OCI-LY3 (cell line): ENCODE data around the gene FOXN1.

Source experiments
- H2AFZ ChIP-seq: fragments of 200-600, 300-600 bp; shearing (Covaris generic); 2 replicates; pipeline ENCODE4 v1.6.0; 2014; ENCODE audit warnings: antibody characterized with exemption, low read depth, low read length
- H3K27ac ChIP-seq: fragments of 200-600, 300-600 bp; sonication (generic); 2 replicates; pipeline ENCODE4 v1.5.1; 2014; ENCODE audit warnings: mild to moderate bottlenecking, low read length, moderate library complexity, mixed read lengths
- H3K27me3 ChIP-seq: fragments of 200-600, 300-600 bp; sonication (generic); 2 replicates; pipeline ENCODE4 v1.6.1; 2014; ENCODE audit warnings: low read depth, low read length, mixed read lengths
- H3K36me3 ChIP-seq: fragments of 200-600, 300-600 bp; sonication (generic); replicated peaks from 2 replicates; pipeline ENCODE3; 2014; ENCODE audit warnings: low read depth, low read length, mixed read lengths
- H3K4me1 ChIP-seq: fragments of 300-600, 200-600 bp; sonication (generic); 2 replicates; pipeline ENCODE4 v1.6.1; 2014; ENCODE audit warnings: low read length, mixed read lengths
- H3K4me2 ChIP-seq: fragments of 200-600, 300-600 bp; sonication (generic); 2 replicates; pipeline ENCODE4 v1.6.1; 2014; ENCODE audit warnings: low read length, mixed read lengths
- H3K4me3 ChIP-seq: fragments of 300-600, 200-600 bp; sonication (generic); 2 replicates; pipeline ENCODE4 v1.5.1; 2014; ENCODE audit warnings: antibody characterized with exemption, mild to moderate bottlenecking, low read length, moderate library complexity
- H3K79me2 ChIP-seq: fragments of 300-600, 200-600 bp; shearing (Covaris generic); 2 replicates; pipeline ENCODE4 v1.6.1; 2014; ENCODE audit warnings: mild to moderate bottlenecking, low read length, mixed read lengths
- H3K9ac ChIP-seq: fragments of 300-600, 200-600 bp; shearing (Covaris generic); 2 replicates; pipeline ENCODE4 v1.6.0; 2014; ENCODE audit warnings: mild to moderate bottlenecking, low read length, moderate library complexity
- H3K9me3 ChIP-seq: fragments of 200-600, 300-600 bp; shearing (Covaris generic); 2 replicates; pipeline ENCODE4 v1.6.1; 2014; ENCODE audit warnings: low read length, mixed read lengths; ENCODE audit not compliant: insufficient read depth
- H4K20me1 ChIP-seq: fragments of 200-600, 300-600 bp; sonication (generic); 2 replicates; pipeline ENCODE4 v1.6.1; 2016; ENCODE audit warnings: low read length, mixed read lengths; ENCODE audit not compliant: insufficient read depth
- EZH2phosphoT487 ChIP-seq: fragments of 200-600 bp; shearing (Covaris generic); IDR thresholded peaks from 2 replicates; pipeline ENCODE4 v1.6.1; 2018; ENCODE audit warnings: antibody characterized with exemption, mixed run types, low read depth
- TF ChIP-seq, protein P1 (sequence below): fragments of 200-600, 300-600 bp; sonication (generic); IDR thresholded peaks from 2 replicates; pipeline ENCODE4 v1.5.1; 2014; ENCODE audit warnings: antibody characterized with exemption, low read length, low read depth

Gene FOXN1

DNA sequence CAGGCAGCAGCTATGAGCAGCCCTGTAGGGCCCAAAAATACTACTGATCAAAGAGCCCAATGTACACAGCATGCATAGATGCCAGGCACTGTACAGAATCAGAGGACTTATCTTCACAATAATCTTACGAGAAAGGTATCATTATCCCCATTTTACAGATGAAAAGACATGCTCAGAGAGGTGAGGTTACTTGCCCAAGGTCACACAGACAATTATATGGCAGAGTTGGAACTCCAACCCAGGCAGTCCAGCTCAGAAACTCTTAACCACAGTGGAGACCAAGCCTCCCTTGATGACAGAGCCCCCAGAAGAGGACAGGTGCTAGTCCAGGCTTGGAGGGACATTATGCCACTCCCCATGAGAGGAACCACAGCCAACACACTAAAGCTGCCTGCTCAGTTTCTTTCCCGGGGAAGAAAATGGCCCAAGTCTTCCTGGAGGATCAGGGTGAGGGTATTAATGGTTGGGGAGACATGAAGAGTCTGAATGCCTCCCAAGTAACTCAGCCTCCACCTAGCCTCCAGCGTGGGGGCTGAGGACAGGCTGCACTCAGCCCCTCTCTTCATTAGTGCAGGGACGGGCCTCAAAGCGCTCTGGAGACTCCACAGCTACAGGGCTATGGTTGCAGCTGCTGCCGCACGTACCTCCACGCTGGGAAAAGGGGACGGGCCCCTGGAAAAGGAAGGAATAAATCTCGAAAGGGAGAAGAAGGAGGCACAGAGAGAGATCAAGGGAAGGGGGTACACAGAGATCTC, 45.5 kb downstream of the FOXN1 start:
- H3K4me1 ChIP-seq, result peaks cover 60% of the 10 kb centered on the region
- peak overlapping the region; percentile 98 for H3K27ac ChIP-seq
- no peak for TF ChIP-seq EZH2phosphoT487
- TF ChIP-seq, protein P1, sequence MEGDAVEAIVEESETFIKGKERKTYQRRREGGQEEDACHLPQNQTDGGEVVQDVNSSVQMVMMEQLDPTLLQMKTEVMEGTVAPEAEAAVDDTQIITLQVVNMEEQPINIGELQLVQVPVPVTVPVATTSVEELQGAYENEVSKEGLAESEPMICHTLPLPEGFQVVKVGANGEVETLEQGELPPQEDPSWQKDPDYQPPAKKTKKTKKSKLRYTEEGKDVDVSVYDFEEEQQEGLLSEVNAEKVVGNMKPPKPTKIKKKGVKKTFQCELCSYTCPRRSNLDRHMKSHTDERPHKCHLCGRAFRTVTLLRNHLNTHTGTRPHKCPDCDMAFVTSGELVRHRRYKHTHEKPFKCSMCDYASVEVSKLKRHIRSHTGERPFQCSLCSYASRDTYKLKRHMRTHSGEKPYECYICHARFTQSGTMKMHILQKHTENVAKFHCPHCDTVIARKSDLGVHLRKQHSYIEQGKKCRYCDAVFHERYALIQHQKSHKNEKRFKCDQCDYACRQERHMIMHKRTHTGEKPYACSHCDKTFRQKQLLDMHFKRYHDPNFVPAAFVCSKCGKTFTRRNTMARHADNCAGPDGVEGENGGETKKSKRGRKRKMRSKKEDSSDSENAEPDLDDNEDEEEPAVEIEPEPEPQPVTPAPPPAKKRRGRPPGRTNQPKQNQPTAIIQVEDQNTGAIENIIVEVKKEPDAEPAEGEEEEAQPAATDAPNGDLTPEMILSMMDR, result no peak
- H3K9me3 ChIP-seq, result no peaks in the 10 kb centered on the region
- H4K20me1 ChIP-seq, result no peaks in the 10 kb centered on the region
- no peaks in the 10 kb centered on the region for H3K27me3 ChIP-seq
- no peak overlapping the region for H2AFZ ChIP-seq
- H3K4me3 ChIP-seq, result peak overlapping the region; percentile 96
- H3K36me3 ChIP-seq, result peaks cover 60% of the 10 kb centered on the region
- peaks cover 55% of the 10 kb centered on the region for H3K79me2 ChIP-seq
- H3K4me2 ChIP-seq, result peak overlapping the region; percentile 87
- H3K9ac ChIP-seq, result peak overlapping the region; percentile 91

DNA sequence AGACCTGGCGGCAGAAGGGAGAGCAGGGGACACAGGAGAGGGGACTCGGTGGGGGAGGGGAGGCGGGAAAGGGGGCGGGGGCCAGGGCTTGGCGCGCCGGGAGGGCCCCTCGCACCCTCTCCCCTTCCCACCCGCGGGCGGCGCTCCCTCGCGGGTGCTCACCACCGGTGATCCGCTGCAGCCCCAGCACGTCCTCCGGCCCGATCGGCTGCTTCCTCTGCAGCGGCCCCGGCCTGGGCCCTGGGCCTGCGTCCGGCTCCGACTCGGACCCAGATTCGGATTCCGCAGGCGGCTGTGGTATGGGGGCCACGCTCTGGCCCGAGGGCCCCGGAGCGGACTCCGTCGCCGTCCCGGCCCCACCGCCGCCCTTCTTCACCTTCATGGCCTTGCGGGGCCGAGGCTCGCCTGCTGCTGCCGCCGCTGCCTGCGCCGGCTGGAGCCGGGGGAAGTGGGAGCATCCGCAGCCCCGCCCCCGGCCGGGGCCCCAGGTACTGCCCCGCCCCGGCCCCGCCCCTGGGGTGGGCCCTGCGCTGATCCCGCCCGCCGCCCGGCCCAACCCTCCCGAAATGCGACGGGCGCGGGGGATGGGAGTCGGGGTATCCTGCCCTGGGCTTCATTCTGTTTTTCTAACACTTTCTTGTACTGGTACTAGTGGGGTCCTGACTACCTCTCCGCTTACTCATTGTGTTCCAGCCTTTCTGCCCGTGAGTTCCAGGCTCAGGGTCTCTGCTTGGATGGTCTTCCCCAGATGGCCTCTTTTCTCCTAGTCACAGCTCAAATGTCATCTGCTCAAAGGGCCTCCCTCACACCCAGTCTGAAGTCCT, 46.2 kb downstream of the FOXN1 start, which contains the start of gene UNC119:
Gene UNC119 (minus strand): TSS at position 449 of the 824 bp plus-strand sequence. CDS start 67 bp downstream, at position 382.
- Histone ChIP-seq H3K79me2 (peaks cover 50% of the 10 kb centered on the region), H3K27me3 (no peaks in the 10 kb centered on the region), H3K9me3 (no peaks in the 10 kb centered on the region), H3K36me3 (peaks cover 60% of the 10 kb centered on the region), H3K4me1 (peaks cover 54% of the 10 kb centered on the region), H4K20me1 (no peaks in the 10 kb centered on the region), H3K4me3 (peak within 1 kb of the TSS; percentile 96), H2AFZ (no peak within 1 kb of the TSS), H3K4me2 (peak within 1 kb of the TSS; percentile 87), H3K27ac (peak within 1 kb of the TSS; percentile 98), H3K9ac (peak within 1 kb of the TSS; percentile 91)
- TF ChIP-seq EZH2phosphoT487, result no peak
- TF ChIP-seq, protein P1, result no peak

GRCh38 chr17:28553000-28553505, 46.9 kb downstream of the FOXN1 start:
- Histone ChIP-seq H2AFZ (no peak overlapping the region), H3K79me2 (peaks cover 44% of the 10 kb centered on the region), H3K9me3 (no peaks in the 10 kb centered on the region), H4K20me1 (no peaks in the 10 kb centered on the region), H3K27me3 (no peaks in the 10 kb centered on the region), H3K9ac (no peak overlapping the region; the same call in 1 of the 2 replicates), H3K4me1 (peaks cover 52% of the 10 kb centered on the region), H3K4me3 (peak overlapping the region; percentile 96), H3K4me2 (peak overlapping the region; percentile 68), H3K27ac (no peak overlapping the region), H3K36me3 (peaks cover 65% of the 10 kb centered on the region)
- TF ChIP-seq, protein P1, result no peak
- no peak for TF ChIP-seq EZH2phosphoT487

- TF ChIP-seq EZH2phosphoT487, result no peak
- TF ChIP-seq, protein P1, result no peak
- H3K79me2 ChIP-seq, result peaks cover 29% of the 10 kb centered on the region
- peaks cover 46% of the 10 kb centered on the region for H3K4me1 ChIP-seq
- H3K4me3 ChIP-seq, result no peak overlapping the region
- H3K27ac ChIP-seq, result no peak overlapping the region
- no peak overlapping the region for H2AFZ ChIP-seq
- H3K9me3 ChIP-seq, result no peaks in the 10 kb centered on the region
- no peak overlapping the region for H3K9ac ChIP-seq
- peaks cover 64% of the 10 kb centered on the region for H3K36me3 ChIP-seq
- no peak overlapping the region for H3K4me2 ChIP-seq
- H4K20me1 ChIP-seq, result 0 out of 2 replicates have a peak, but pooled peaks cover 3% of the 10 kb centered on the region
- H3K27me3 ChIP-seq, result no peaks in the 10 kb centered on the region
These were observed 48.4 kb downstream of the FOXN1 start for GRCh38 chr17:28554565-28554964.
